GM10266 (cell line): ENCODE data around the gene CAPG.

Experiments
- DNase-seq: peaks from one replicate; pipeline ENCODE4 v3.0.0; 2012; ENCODE audit errors: extremely low spot score
- TF ChIP-seq, protein P1 (sequence below): IDR thresholded peaks from 2 replicates; pipeline ENCODE4 v1.5.1; 2012; ENCODE audit warnings: mild to moderate bottlenecking, low read depth; ENCODE audit not compliant: control insufficient read depth, insufficient read depth; ENCODE audit errors: missing control alignments

The CAPG gene

DNA sequence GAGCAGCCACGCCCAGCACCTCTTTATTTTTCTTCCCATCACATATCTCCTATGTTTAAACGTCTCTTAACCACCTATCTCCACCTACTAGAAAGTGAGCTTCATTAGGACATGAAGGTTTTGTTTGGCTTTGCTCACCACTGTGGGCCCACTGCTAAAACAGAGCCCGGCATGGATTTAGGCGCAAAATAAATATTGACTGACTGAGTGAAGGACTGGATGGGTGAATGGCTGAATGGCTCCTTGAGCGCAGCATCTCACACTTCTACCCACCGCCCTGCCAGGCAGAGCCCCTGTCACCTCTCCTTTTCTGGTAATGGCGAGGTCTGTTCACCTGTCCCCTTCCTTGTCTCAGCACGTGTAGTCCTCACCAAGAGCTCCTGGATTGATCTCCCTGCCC is 10.1 kb downstream of the CAPG start:
- TF ChIP-seq, protein P1, sequence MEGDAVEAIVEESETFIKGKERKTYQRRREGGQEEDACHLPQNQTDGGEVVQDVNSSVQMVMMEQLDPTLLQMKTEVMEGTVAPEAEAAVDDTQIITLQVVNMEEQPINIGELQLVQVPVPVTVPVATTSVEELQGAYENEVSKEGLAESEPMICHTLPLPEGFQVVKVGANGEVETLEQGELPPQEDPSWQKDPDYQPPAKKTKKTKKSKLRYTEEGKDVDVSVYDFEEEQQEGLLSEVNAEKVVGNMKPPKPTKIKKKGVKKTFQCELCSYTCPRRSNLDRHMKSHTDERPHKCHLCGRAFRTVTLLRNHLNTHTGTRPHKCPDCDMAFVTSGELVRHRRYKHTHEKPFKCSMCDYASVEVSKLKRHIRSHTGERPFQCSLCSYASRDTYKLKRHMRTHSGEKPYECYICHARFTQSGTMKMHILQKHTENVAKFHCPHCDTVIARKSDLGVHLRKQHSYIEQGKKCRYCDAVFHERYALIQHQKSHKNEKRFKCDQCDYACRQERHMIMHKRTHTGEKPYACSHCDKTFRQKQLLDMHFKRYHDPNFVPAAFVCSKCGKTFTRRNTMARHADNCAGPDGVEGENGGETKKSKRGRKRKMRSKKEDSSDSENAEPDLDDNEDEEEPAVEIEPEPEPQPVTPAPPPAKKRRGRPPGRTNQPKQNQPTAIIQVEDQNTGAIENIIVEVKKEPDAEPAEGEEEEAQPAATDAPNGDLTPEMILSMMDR = no peak
- DNase-seq = no peak

- no peak for DNase-seq
These were observed 11.0 kb downstream of the CAPG start for GRCh38 chr2:85399183-85399455.

GRCh38 chr2:85398426-85399182 is 11.6 kb downstream of the CAPG start:
- no peak for DNase-seq
- TF ChIP-seq, protein P1 = no peak

More at GRCh38 chr2:85399183-85399455, 11.0 kb downstream of the CAPG start:
- TF ChIP-seq, protein P1 = no peak

DNA sequence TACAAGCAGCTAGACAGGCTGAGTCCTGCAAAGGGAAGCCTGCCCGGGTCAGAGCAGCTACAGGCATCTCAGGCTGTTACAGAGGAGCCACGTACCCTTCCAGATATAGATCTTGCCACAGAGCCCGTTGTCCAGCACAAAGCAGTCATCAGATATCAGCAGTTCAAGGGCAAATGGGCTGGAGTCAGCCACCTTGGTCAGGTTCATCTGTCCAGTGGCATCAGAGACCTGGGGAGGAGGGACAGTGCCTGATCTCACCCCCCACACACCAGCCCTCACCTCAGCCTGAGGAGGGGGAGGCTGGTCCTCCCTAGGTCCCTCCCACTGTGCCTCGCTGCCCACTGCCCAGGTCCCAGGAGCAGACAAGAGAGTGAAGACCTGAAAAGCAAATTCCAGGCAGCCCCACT is 12.2 kb downstream of the CAPG start:
- TF ChIP-seq, protein P1 = no peak

DNA sequence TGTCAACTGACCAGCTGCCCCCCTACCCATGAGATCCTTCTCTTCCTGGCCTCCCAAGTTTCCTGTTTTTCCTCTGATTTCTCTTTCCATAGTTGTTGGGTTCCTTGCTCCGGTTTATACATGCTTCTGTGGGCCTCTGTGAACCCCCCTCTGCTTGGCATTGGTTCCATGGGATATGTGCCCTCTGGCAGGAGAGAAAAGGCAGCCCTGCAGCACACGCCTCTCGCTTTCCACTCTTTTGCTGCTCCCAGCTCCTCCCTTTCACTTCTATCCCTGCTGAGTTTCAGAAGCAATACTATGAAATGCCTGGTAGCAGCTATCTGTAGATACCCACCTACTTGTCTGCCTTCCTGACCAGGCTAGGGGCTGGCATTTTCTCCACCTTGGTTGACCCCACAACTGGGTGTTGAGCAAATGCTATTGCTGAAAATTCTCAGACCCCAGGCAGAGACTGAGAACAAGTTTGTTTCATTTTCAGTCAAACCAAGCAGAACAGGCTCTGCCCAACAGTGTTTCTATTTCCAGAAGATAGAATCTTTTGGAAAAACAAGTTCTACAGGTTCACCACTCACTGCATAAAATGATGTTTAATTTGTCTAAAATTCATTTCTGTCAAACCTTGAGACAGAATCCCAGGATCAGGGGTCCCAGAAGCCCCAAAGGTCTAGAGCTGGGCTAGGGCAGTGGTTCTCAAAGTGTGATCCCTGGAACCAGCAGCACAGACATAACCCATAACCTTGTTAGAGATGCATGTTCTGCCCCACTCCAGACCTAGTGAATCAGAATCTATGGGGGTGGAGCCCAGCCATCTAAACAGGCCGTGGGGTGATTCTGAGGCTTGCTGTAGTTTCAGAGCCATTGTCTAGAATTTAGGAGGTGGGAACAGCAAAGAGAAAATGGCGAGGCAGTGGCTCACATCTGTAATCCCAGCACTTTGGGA is 13.4 kb downstream of the CAPG start:
- TF ChIP-seq, protein P1 = no peak
- no peak for DNase-seq

More for the DNA sequence above, 12.2 kb downstream of the CAPG start:
- no peak for DNase-seq

GRCh38 chr2:85395912-85396475 is 14.2 kb downstream of the CAPG start:
- no peak for DNase-seq
- TF ChIP-seq, protein P1 = no peak
